DMS53 treated with DMSO at 0.1 percent for 48 hours (cell line): ENCODE data around the gene CLDN4.
"Not testable (repeated sequence)": the region's sequence is repeated elsewhere in the genome, so short reads cannot be mapped to it uniquely, and the experiment has no call there.

Source experiments
- DNase-seq: peaks from one replicate; lab custom pipeline; 2025; ENCODE audit not compliant: unreplicated experiment; lab: John Stamatoyannopoulos, UW

The CLDN4 gene

DNA sequence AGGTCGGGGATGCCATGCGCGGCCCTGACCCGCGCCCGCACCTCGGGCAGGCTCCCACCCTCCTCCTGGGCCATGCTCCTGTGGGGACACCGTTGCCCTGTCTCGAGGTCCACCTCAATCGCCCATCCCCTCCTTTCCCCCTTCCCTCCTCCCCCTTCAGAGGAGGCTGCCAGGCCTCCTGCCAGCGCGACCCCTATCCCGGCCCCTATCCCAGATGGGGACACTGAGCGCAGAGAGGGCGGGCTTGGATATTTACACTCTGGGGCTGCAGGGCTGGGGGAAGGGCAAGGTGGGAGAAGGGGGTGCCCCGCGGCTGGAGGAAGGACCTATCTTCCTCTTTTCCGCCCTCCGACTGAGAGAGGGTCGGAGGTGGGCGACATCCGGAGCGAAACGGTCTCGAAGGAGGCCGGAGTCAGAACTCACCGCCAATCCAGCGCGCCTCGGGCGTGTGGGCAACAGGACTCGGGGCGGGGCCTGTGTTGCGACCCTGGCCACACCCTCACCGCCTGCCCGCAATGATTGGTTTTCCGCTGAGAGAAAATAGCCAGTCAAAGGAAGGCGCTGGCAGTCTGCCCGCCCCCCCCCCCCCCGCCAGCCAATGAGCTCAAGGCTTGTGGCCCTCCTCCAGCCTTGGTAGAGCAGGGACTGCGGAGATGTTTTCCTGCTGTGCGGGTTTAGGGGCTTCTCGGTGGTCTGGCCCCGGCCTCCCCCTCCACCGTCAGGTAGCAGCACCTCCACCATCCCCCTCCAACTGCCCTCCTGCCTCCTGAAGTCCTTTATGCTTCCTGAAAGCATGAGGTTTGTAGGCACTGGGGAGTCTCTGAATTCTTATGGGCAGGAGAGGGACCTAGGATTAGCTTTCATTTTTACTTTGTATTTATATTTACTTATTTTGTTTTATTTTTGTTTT, 11.5 kb downstream of the CLDN4 start, which contains the start of gene METTL27:
METTL27 (minus strand) TSS at position 450 of the 910 bp plus-strand sequence; CDS start at position 74, 376 bp downstream.
- DNase-seq = peak; percentile 93

- no peak for DNase-seq
These were observed 13.3 kb downstream of the CLDN4 start for GRCh38 chr7:73844131-73844547.

- no peak for DNase-seq
These were observed 14.2 kb downstream of the CLDN4 start for GRCh38 chr7:73844848-73845460.

DNA sequence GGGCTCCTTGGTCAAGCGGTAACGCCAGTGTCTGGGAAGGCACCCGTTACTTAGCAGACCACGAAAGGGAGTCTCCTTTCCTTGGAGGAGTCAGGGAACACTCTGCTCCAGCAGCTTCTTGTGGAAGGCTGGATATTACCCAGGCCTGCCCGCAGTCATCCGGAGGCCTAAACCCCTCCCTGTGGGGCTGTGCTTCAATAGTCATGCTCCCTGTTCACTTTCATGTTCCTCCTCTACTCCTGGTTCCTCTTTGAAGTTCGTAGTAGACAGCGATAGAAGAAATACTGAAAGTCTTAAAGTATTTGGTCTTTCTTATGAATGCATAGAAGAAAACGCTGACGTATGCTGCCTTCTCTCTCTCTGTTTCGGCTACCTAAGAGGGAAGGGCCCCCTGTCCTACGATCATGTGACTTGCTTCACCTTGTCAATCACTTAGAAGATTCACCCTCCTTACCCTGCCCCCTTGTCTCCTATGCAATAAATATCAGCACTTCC, 15.0 kb downstream of the CLDN4 start:
- not testable (repeated sequence) for DNase-seq

DNA sequence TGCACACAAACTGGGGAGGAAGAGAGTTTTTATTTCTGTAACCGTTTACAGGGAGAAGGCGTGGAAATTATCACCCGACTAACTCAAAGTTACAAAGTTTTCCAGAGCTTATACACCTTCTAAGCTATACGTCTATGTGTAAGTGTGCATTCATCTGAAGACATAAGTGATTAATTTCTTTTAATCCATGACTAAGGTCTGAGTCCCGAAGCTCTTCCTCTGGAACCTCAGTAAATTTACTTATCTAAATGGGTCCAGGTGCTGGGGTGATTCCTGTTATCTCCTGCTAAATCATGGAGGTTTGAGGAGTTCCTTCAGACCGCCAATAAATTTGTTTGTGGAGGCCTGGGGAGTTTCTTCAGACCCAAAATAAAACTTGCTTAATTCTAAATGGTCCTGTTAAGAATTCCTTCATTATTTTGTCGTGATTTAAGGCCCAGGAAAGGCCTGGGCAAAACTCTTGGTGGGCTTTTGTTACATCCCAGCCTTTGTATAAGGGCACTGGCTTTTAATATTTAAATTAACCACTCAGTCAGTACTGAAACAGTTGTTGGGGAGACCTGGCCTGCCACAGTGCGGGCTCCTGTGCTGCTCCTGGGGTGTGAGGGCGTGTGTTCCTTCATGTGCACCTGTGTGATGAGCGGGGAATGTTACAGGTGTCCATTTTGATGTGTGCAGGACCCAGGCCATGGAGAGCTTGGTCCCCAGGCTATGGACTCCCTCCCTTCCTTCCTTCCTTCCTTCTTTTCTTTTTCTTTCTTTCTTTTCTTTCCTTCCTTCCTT, 17.3 kb downstream of the CLDN4 start:
- DNase-seq = no peak

DNA sequence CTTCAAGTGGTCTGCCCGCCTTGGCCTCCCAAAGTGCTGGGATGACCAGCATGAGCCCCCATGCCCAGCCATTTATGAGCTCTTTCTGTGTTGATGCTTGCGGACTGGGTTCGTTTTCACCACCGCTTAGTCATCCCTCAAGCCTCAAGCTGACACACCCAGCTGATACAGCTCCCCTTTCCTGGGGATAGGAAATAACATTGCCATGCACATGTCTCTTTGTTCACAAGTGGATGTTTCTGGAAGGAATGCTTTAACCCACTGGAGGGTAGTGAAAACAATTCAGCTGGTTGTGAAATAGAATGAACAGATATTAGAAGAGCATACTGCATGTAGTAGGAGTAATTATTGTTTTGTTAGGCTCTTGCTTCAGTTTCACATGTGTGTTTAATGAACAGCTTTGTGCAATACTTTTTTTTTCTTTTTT, 20.0 kb downstream of the CLDN4 start:
- DNase-seq = no peak

DNA sequence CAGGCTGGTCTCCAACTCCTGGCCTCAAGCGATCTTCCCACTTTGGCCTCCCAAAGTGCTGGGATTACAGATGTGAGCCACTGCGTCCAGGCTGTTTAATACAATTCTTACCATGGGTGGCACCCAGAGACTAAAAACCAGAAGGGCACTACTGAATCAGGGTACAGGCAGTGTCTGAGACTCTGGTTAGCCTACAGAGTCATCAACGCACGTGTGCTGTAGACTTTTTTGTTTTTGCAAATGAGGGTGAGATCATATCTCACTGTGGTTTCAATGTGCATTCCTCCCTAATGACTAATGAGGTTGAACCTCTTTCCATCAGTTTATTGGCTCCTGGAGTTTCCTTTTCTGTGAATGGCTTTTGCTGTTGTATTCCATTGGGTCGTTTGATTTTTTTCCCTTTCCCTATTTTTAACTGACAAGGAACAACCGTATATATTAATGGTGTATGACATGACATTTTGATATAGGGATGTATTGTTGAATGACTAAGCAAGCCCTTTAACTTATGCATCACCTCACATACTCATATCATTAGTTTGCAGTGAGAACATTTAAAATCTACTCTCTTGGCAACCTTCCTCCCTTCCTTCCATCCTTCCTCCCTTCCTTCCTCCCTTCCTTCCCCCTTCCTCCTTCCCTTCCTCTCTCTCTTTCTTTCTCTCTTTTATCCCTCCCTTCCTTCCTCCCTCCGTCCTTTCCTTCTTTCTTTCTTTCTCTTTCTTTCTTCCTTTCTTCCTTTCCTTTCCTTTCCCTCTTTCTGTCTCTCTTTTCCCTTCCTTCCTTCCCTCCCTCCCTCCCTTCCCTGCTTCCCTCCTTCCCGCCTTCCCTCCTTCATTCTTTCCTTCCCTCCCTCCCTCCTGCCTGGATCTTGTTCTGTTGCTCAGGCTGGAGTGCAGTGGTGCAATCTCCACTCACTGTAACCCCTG, 20.9 kb downstream of the CLDN4 start:
- peak; percentile 9 for DNase-seq

DNA sequence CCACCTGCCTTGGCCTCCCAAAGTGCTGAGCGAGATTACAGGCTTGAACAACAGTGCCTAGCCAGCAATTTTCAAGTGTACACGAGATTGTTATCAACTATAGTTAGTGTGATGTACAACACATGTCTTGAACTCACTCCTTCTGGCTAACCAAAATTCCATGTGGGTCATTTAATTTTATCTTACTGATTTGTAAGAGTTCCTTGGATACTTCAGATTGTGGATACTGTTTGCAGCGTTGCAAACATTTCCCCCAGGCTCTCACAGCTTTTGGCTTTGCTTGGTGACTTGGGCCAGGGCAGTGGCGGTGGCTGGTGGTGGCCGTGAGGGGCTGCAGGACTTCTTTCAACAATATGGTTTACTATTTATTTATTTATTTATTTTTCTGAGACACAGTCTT, 21.7 kb downstream of the CLDN4 start:
- no peak for DNase-seq

DNA sequence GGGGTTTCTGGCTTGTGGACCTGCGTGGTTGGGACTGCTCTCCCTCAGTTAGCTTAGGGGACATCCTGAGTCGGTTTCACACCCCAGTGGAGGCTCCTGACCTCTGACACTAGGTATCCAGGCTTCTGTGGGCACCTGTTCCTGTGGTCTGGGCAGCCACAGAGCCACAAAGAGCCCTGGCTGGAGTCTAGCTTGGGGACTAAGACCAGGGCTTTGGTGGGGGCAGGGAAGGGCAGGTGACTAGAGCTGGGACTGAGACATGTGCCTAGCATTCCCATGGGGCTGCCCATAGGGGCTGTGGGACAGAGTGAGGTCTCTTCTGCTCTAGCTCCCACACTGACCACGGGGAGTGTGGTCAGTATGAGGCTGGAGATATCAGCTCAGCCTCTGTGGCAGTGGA, 26.1 kb downstream of the CLDN4 start:
- no peak for DNase-seq

DNA sequence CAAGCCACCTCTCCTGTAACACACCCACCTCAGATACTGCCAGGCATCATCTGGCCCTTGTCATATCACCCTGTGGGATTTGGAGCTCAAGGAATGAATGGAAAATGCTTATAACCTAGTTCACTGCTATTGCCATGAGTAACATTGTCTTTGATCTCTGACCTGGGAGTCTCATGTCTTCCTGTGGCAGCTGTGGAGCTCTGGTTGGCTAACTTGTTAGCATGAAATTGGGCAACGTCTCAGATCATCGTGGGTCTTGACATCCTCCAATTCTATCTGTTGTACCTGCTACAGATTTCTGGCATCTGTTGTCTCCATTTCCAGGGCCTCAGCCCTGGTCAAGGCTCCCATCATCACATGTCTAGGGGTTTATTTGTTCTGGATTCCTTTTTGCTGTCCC, 28.0 kb downstream of the CLDN4 start:
- DNase-seq = no peak

GRCh38 chr7:73860859-73861258, 30.1 kb downstream of the CLDN4 start, which contains the start of gene TMEM270:
TSS of gene TMEM270 (plus strand) at chr7:73861159. CDS start at chr7:73861195, 36 bp downstream.
- no peak for DNase-seq

DNA sequence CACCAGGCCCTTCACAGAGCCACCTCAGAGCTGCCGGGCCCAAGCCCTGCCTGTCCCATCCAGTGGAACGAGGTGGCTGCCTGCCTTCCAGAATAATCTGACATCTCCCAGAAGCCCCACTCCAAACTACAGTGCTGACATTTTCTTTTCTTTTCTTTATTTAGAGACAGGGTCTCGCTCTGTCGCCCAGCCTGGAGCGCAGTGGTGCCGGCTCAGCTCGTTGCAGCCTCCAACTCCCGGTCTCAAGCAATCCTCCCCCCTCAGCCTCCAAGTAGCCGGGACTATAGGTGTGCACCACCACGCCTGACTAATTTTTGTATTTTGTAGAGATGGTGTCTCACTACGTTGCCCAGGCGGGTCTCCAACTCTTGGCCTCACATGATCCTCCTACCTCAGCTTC, 30.5 kb downstream of the CLDN4 start:
- no peak for DNase-seq

- DNase-seq = no peak
These were observed 34.4 kb downstream of the CLDN4 start for GRCh38 chr7:73864981-73865711.

DNA sequence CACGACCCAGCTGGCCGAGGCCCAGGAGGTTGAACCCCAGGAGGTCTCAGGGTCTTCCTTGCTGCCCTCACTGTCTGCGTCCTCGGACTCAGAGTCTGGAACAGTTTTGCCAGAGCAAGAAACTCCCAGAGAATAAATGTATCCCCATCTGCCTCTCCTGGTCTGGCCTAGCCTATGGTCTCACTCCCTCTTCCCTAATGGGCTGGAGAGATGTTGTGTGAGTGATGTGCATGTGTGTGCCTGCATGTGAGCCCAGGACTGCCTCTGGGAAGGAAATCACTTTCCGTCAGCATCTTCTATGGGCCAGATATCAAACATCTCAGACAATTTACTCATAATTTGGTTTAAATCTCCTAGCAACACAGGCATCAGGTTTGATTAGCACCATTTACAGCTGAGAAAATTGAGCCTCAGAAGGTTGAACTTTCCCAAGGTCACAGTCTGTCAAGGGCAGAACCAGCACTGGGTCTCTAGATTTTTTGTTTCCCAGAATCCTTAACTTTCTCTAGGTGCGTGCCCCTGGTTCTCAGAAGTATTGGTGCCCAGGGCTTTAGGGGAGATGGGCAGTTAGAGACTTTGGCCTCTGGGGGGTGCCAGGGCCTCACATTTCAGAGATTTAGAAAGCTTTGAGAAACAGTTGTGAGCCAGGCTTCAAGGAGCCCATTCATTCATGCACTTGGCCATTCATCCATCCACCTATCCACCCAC, 35.1 kb downstream of the CLDN4 start:
- DNase-seq = peak; percentile 50

GRCh38 chr7:73866446-73866767, 35.6 kb downstream of the CLDN4 start:
- no peak for DNase-seq

GRCh38 chr7:73869011-73869798, 38.4 kb downstream of the CLDN4 start:
- no peak for DNase-seq

DNA sequence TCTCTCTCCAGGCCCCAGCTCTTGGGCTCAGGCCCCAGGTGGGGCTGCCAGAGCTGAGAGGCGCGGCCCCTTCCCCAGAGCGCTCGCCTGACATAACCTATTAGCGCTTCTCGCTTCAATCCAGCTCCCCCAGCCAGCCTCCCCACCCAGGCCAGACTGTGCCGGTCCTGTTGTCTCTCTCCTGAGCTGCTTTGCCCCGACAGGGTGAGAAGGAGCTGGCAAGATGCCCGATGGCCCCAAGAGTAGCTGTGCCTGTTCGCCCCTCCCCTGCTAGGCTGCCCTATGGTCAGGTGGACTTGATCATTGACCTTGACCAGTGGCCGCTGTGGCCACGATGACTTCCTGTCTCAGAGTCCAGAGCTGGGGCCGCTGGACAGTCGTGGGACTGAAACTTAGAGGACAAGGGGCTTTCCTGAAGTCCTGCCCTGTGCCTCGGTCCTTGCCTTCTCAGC, 39.3 kb downstream of the CLDN4 start:
- DNase-seq = no peak
